GM12878 (cell line): ENCODE results near the gene CSTB. TPM values are rescaled to one million over a fixed set of nuclear protein-coding genes. Genes with fewer than 3 reads are reported as not detected.

Experiments used
- ATAC-seq: fragments of 200-7000 bp; cut with Tn5 transposase; 3 replicates; pipeline ENCODE4 v1.9.1; 2020; ENCODE audit warnings: mild to moderate bottlenecking, moderate library complexity
- BruUV-seq: library from RNA; stranded (reverse); fragments of 400-500 nt; replicated peaks from 2 replicates; lab custom pipeline; 2021; lab: Mats Ljungman, UMichigan
- CTCF ChIA-PET: fragments of 300-600 bp; sonication (Branson Sonifier 250); formaldehyde crosslinking; extraction: SDS; loops from one replicate; lab custom pipeline; 2021; ENCODE audit warnings: inconsistent platforms; lab: Yijun Ruan, JAX
- POLR2A ChIA-PET: fragments of 350-600 bp; formaldehyde crosslinking; extraction: SDS; loops from one replicate; lab custom pipeline; 2021; ENCODE audit warnings: inconsistent platforms; lab: Charles Lee
- RAD21 ChIA-PET: fragments of 300-600 bp; sonication (Branson Sonifier 250); formaldehyde crosslinking; loops from one replicate; lab custom pipeline; 2023; ENCODE audit warnings: antibody characterized with exemption; ENCODE audit not compliant: unreplicated experiment; lab: Charles Lee
- SMC1A ChIA-PET: fragments of 300-600 bp; sonication (Branson Sonifier 250); formaldehyde crosslinking; loops from one replicate; lab custom pipeline; 2023; ENCODE audit not compliant: unreplicated experiment, uncharacterized antibody; lab: Charles Lee
- DNase-seq: peaks from one replicate; pipeline ENCODE4 v3.0.0-alpha.2; 2011; ENCODE audit warnings: low read depth, low spot score
- FAIRE-seq: peaks from 3 replicates; lab custom pipeline; 2011; peaks lifted over from hg19 to GRCh38; lab: Jason Lieb, UNC
- H2AFZ ChIP-seq: 2 replicates; pipeline ENCODE4 v1.6.0; 2011; ENCODE audit warnings: low read depth, low read length, control low read depth; ENCODE audit not compliant: control insufficient read depth
- H3K27ac ChIP-seq: 2 replicates; pipeline ENCODE4 v1.5.1; 2011; ENCODE audit warnings: control low read depth; ENCODE audit not compliant: control insufficient read depth, insufficient read depth
- H3K27me3 ChIP-seq, 2 experiments: replicated peaks in 1 of 2; 2 replicates each; pipeline versions ENCODE4 v1.6.0 to v1.6.1; 2011; ENCODE audit warnings: low read length in 1 of 2; ENCODE audit not compliant: control insufficient read depth in 2 of 2, insufficient read depth in 2 of 2
- H3K36me3 ChIP-seq, 2 experiments: 2 replicates each; pipeline ENCODE4 v1.5.1; 2011; ENCODE audit warnings: low read length in 1 of 2; ENCODE audit not compliant: control insufficient read depth in 2 of 2, insufficient read depth in 2 of 2
- H3K4me1 ChIP-seq: 2 replicates; pipeline ENCODE4 v1.6.1; 2011; ENCODE audit warnings: mild to moderate bottlenecking, low read length, moderate library complexity, mixed read lengths; ENCODE audit not compliant: control insufficient read depth, insufficient read depth
- H3K4me2 ChIP-seq: 2 replicates; pipeline ENCODE4 v1.6.0; 2011; ENCODE audit warnings: control low read depth; ENCODE audit not compliant: control insufficient read depth, insufficient read depth
- H3K4me3 ChIP-seq: fragments of 200-600 bp; sonication (generic); 2 replicates; pipeline ENCODE4 v1.5.1; 2016
- H3K79me2 ChIP-seq: 2 replicates; pipeline ENCODE4 v1.6.0; 2011; ENCODE audit warnings: low read length; ENCODE audit not compliant: control insufficient read depth, insufficient read depth
- H3K9ac ChIP-seq: 2 replicates; pipeline ENCODE4 v1.8.0; 2011; ENCODE audit warnings: low read length, control low read depth, mixed read lengths; ENCODE audit not compliant: control insufficient read depth, insufficient read depth
- H3K9me3 ChIP-seq: replicated peaks from 3 replicates; pipeline ENCODE4 v1.5.1; 2011; ENCODE audit warnings: mild to moderate bottlenecking, low read length; ENCODE audit not compliant: control insufficient read depth, insufficient read depth
- H4K20me1 ChIP-seq: 2 replicates; pipeline ENCODE4 v1.6.0; 2011; ENCODE audit not compliant: control insufficient read depth, insufficient read depth
- CREB1 ChIP-seq: IDR thresholded peaks from 2 replicates; pipeline ENCODE4 v1.6.1; 2012; ENCODE audit warnings: low read depth, mild to moderate bottlenecking, inconsistent platforms
- FOXM1 ChIP-seq: IDR thresholded peaks from 2 replicates; pipeline ENCODE4 v1.6.1; 2012; ENCODE audit warnings: low read depth, mild to moderate bottlenecking, inconsistent platforms, low read length, moderate library complexity
- HDGF ChIP-seq: fragments of 450-650 bp; IDR thresholded peaks from 2 replicates; pipeline ENCODE4 v1.6.1; 2016; ENCODE audit warnings: antibody characterized with exemption
- POLR2AphosphoS5 ChIP-seq: IDR thresholded peaks from 2 replicates; pipeline ENCODE4 v1.6.1; 2011; ENCODE audit warnings: mild to moderate bottlenecking, low read length, inconsistent platforms
- SKIL ChIP-seq: fragments of 450-650 bp; IDR thresholded peaks from 2 replicates; pipeline ENCODE4 v1.6.1; 2017; ENCODE audit warnings: mild to moderate bottlenecking, low read depth, inconsistent platforms; ENCODE audit not compliant: poor library complexity, severe bottlenecking
- WGBS: methylation state at CpG from one replicate; pipeline ENCODE4 v1.1.6; 2016; ENCODE audit warnings: low lambda C conversion rate; ENCODE audit not compliant: insufficient replicate concordance, insufficient coverage; ENCODE audit errors: missing lambda C conversion rate; 5-methylcytosine and 5-hydroxymethylcytosine counted together
- in situ Hi-C: fragments of 300-500 bp; cut with MboI; formaldehyde crosslinking; loops from 9 replicates; pipeline ENCODE4 v1.14.3; 2018; ENCODE audit warnings: mixed read lengths
- intact Hi-C: fragments of 100-400 bp; cut with micrococcal nuclease; formaldehyde crosslinking; loops from one replicate; pipeline ENCODE4 v1.14.2; 2022; ENCODE audit not compliant: unreplicated experiment
- polyA plus RNA-seq, 11 experiments: library from polyadenylated mRNA; depleted of rRNA in 4 of 11; unstranded in 6 of 11; stranded (reverse) in 5 of 11; fragments of >200 nt; fragmentation: Nextera tagmentation in 4 of 11; fragmentation: Illumina TruSeq in 1 of 11; extraction: Ambion mirVana in 4 of 11; extraction: Trizol in 1 of 11; gene quantifications; 1 replicate in 1 of 11; 2 replicates in 10 of 11; pipeline versions ENCODE4 v1.2.1 to v1.2.3, GENCODE V29; 2011 to 2016; ENCODE audit warnings: inconsistent platforms in 2 of 11, missing spikeins in 2 of 11, low read depth in 1 of 11
- total RNA-seq, 4 experiments: library from RNA; depleted of rRNA in 3 of 4; stranded (reverse); fragments of >200 nt in 3 of 4; fragmentation: Illumina TruSeq in 1 of 4; extraction: Trizol in 1 of 4; gene quantifications; 2 replicates each; pipeline versions ENCODE4 v1.2.1 to v1.2.3, GENCODE V29; 2013 to 2021
- TF ChIP-seq, protein P1 (sequence below): fragments of 450-650 bp; IDR thresholded peaks from 2 replicates; pipeline ENCODE4 v1.6.1; 2016; ENCODE audit warnings: mild to moderate bottlenecking
- TF ChIP-seq, protein P2 (sequence below): fragments of 450-650 bp; IDR thresholded peaks from 2 replicates; pipeline ENCODE4 v1.6.1; 2017; ENCODE audit warnings: low read depth, mild to moderate bottlenecking, moderate library complexity

CSTB gene
- total and polyA plus RNA-seq, 10 of the 15 experiments (the other 5 are each of a cell fraction or from before 2014, with no cell fraction given), result 12.5 to 82.7 (median 41.9) TPM

- TF ChIP-seq, protein P1, sequence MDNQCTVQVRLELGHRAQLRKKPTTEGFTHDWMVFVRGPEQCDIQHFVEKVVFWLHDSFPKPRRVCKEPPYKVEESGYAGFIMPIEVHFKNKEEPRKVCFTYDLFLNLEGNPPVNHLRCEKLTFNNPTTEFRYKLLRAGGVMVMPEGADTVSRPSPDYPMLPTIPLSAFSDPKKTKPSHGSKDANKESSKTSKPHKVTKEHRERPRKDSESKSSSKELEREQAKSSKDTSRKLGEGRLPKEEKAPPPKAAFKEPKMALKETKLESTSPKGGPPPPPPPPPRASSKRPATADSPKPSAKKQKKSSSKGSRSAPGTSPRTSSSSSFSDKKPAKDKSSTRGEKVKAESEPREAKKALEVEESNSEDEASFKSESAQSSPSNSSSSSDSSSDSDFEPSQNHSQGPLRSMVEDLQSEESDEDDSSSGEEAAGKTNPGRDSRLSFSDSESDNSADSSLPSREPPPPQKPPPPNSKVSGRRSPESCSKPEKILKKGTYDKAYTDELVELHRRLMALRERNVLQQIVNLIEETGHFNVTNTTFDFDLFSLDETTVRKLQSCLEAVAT, result no peak
- TF ChIP-seq, protein P2, sequence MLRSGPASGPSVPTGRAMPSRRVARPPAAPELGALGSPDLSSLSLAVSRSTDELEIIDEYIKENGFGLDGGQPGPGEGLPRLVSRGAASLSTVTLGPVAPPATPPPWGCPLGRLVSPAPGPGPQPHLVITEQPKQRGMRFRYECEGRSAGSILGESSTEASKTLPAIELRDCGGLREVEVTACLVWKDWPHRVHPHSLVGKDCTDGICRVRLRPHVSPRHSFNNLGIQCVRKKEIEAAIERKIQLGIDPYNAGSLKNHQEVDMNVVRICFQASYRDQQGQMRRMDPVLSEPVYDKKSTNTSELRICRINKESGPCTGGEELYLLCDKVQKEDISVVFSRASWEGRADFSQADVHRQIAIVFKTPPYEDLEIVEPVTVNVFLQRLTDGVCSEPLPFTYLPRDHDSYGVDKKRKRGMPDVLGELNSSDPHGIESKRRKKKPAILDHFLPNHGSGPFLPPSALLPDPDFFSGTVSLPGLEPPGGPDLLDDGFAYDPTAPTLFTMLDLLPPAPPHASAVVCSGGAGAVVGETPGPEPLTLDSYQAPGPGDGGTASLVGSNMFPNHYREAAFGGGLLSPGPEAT, result no peak
- TF ChIP-seq FOXM1, result no peak
- TF ChIP-seq CREB1, result no peak
- no peak for TF ChIP-seq HDGF
These were observed 27.6 kb upstream of the CSTB start (continued) for GRCh38 chr21:43803558-43804300.

GRCh38 chr21:43802713-43803313 lies 26.7 kb upstream of the CSTB start:
- Histone ChIP-seq H3K9me3 (no peaks in the 10 kb centered on the region), H2AFZ (no peak overlapping the region), H3K9ac (no peak overlapping the region), H3K79me2 (peaks cover 7% of the 10 kb centered on the region), H3K4me2 (no peak overlapping the region), H4K20me1 (no peaks in the 10 kb centered on the region), H3K4me1 (peaks cover 37% of the 10 kb centered on the region), H3K27ac (no peak overlapping the region), H3K4me3 (no peak overlapping the region), H3K36me3 (peaks cover 20 to 53% of the 10 kb centered on the region in 2 experiments), H3K27me3 (no peaks in the 10 kb centered on the region)
- intact Hi-C loops (no loop called here), in situ Hi-C loops (no loop called here)
- BruUV-seq, result no TSS peak
- whole genome bisulfite sequencing, result 88% methylated on average over 14 of the region's 14 CpGs
- no peak for ATAC-seq
- peak; percentile 45; the same call in 1 of the 2 replicates for TF ChIP-seq POLR2AphosphoS5
- TF ChIP-seq SKIL, result no peak
- no peak for FAIRE-seq
- POLR2A ChIA-PET, result no interaction called here
- CTCF ChIA-PET, result no interaction called here
- DNase-seq, result no peak
- SMC1A ChIA-PET, result no interaction called here
- RAD21 ChIA-PET, result no interaction called here
